LNCaP clone FGC (cell line): Measurements from ENCODE around the gene RNASEL.
"Not testable (repeated sequence)": the region's sequence is repeated elsewhere in the genome, so short reads cannot be mapped to it uniquely, and the experiment has no call there.

Experiments
- DNase-seq: peaks from one replicate; pipeline ENCODE4 v3.0.0-alpha.2; 2011; ENCODE audit warnings: low read depth
- H3K4me3 ChIP-seq: 2 replicates; pipeline ENCODE4 v1.5.1; 2011; ENCODE audit warnings: mild to moderate bottlenecking, low read depth, low read length, control low read depth
- CTCF ChIP-seq: IDR thresholded peaks from 2 replicates; pipeline ENCODE4 v1.5.1; 2012; ENCODE audit warnings: mild to moderate bottlenecking; ENCODE audit not compliant: control insufficient read depth, insufficient read depth; ENCODE audit errors: extremely low read depth

RNASEL gene

GRCh38 chr1:182552527-182552926, 36.5 kb downstream of the RNASEL start:
- no peak for DNase-seq
- TF ChIP-seq CTCF = no peak
- H3K4me3 ChIP-seq = no peak overlapping the region

GRCh38 chr1:182549811-182550210, 39.2 kb downstream of the RNASEL start:
- H3K4me3 ChIP-seq = no peak overlapping the region
- no peak for DNase-seq
- no peak for TF ChIP-seq CTCF

GRCh38 chr1:182549346-182549745, 39.7 kb downstream of the RNASEL start:
- no peak for TF ChIP-seq CTCF
- H3K4me3 ChIP-seq = no peak overlapping the region
- DNase-seq = no peak

- DNase-seq = no peak
- no peak for TF ChIP-seq CTCF
- H3K4me3 ChIP-seq = no peak overlapping the region
Measured at GRCh38 chr1:182533896-182534295, 55.2 kb downstream of the RNASEL start.

- not testable (repeated sequence) for DNase-seq, H3K4me3 ChIP-seq
Measured at GRCh38 chr1:182528206-182528605, 60.9 kb downstream of the RNASEL start.

- no peak for TF ChIP-seq CTCF
- no peak for DNase-seq
- no peak overlapping the region for H3K4me3 ChIP-seq
Measured at GRCh38 chr1:182527680-182528079, 61.4 kb downstream of the RNASEL start.

GRCh38 chr1:182525342-182525741, 63.7 kb downstream of the RNASEL start:
- H3K4me3 ChIP-seq = no peak overlapping the region
- no peak for DNase-seq
- no peak for TF ChIP-seq CTCF
